Activated CD8-positive, alpha-beta memory T cell treated with anti-CD3 and anti-CD28 coated beads, Interleukin-2, amount 50 U/mL, for 1 hour (primary cell): ENCODE measurements around the gene CLGN.
A peak's percentile ranks its signal among the peaks of the same experiment; 100 is the strongest.

Experiments used
- DNase-seq: peaks from one replicate; pipeline ENCODE4 v3.0.0-alpha.2; 2020; ENCODE audit errors: extremely low read depth

CLGN gene

DNA sequence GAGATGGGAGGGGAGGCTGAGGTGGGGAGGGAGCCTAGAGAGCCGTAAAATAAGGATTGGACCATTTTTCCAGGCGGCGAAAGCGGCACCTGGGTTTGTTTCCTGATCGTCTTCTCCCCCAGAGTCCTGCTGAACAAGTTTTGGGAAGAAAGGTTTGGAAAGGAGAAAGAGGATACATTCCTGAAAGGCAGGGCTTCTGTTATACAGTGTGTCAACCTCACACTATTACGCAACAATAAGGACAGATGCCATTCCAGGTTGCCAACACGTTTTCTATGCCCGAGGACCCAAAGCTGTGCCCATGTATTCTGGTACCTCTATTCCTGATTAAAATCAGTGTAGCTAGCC, 53.3 kb downstream of the CLGN start:
- no peak for DNase-seq

- DNase-seq: peak; percentile 96
Measured at GRCh38 chr4:140373328-140374129, 53.9 kb downstream of the CLGN start, which contains the start of gene SCOC. TSS of gene SCOC (plus strand) at chr4:140373646. CDS start at chr4:140379171, 5,525 bp downstream.

GRCh38 chr4:140372751-140373327, 54.6 kb downstream of the CLGN start:
- DNase-seq: no peak

DNA sequence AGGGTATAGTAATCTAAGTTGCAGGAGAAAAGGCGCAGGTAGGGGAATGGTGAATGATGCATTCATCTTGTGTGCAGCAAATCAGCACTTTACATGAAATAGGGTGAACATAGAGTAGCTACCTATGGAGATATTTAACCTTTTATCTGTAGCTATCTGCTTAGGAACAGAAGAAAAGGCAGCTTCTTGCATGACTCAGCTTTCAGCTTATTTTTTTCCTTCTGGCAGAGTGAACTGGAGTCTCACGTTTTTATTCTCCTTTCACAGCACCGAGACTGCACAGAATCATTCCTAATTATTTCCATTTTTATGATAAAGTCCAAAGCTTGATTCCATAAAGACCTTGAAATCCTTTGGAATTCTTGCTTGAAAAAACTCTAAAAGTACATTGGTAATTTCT, 58.8 kb downstream of the CLGN start:
- DNase-seq: no peak

- no peak for DNase-seq
Measured at GRCh38 chr4:140367738-140368137, 59.7 kb downstream of the CLGN start.

GRCh38 chr4:140363558-140363957, 63.9 kb downstream of the CLGN start:
- DNase-seq: no peak

DNA sequence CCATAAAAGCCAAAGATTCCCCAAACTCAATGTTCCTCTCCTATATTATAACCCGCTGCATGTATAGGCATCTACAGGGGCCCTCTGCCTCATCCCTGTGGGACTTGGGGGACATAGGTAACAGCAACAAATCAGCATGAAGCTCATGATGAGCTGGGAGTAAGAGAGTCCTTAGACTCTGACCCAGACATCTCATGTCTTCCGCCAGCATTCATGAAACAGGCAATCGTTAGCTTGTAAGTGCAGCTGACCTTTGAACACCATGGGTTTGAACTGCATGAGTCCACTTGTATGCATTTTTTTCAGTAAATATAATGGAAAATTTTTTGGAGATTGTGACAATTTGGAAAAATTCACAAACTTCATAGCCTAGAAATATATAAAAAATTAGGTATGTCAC, 64.4 kb downstream of the CLGN start:
- no peak for DNase-seq

GRCh38 chr4:140361099-140361498, 66.3 kb downstream of the CLGN start:
- DNase-seq: no peak

DNA sequence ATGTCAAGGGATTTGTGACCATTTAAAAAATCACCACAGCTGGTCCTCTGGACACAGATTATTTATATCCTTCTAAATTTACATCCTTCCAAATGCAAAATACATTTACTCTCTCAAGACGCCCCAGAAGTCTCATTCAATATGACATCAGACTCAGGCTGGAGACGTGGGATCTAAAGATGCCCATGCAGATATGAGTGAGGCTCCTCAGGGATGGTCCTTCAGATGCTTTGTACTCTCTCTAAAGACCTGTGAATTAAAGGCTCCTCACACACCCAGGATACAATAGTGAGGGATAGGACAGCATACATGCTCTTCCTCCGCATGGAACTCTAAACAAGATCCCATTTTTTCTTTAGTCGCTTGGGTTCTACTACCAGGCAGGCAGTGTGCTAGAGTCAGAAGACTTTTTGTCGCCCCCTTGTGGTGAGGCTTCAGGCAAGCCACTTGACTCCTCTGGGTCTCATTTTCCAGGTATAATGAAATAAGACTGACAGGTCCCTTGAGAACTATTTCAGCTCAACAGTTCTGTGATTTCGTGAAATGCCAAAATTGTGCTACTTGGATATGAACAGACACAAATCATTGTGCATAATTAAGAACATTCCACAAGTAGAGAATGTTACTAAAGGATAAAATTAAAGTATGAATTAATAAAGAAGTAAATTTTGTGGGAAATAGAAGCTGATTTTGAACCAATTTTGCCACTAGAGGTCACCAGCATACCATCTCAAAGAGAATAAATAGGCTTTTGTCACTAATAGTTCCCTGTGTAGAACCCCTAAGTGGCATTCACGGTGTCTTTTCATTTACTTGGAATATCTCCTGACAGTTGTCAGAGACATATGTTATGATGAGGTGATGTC, 67.7 kb downstream of the CLGN start:
- DNase-seq: peak; percentile 60

GRCh38 chr4:140358281-140358680, 69.2 kb downstream of the CLGN start:
- DNase-seq: no peak

DNA sequence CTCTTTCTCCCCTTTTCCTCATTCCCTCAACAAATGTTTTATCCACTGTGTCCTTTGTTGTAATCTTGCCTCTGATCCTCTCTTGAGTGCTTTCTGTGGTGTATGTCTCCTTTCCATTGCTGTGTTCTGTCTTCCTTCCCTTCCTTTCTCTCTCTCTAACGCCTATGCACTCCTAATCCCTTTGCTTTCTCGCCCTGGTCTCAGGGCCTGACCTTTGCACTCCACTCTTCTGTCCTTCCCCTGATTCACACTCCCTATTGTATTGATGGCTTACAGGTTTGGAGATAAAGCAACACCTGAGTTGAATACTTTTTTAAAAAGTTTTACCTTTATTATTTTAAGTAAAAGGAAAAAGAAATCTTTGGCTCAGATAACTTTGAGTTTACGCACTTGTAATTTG, 69.6 kb downstream of the CLGN start:
- no peak for DNase-seq

- no peak for DNase-seq
Measured at GRCh38 chr4:140355288-140355687, 72.2 kb downstream of the CLGN start.

DNA sequence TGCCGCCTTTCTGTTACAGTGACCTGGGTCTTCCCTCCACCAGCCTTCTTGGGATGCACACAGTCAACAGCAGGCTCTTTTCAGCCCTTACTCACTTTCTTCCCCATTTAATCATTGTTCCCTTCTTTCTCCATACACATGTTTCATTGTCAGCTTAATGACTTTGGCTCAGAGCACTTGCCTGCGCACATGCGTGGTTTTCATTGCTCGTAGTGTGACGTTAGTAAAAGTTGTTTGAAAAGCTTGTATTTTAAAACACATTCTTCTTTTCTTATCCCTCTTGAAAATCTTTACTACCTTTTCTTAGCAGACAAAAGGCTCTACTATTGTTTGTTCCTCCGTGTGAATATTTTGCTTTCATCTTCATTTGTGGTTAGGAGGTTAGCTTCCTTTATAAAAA, 73.7 kb downstream of the CLGN start:
- DNase-seq: no peak

GRCh38 chr4:140351093-140352075, 76.1 kb downstream of the CLGN start:
- DNase-seq: no peak

GRCh38 chr4:140349816-140350215, 77.6 kb downstream of the CLGN start:
- no peak for DNase-seq

DNA sequence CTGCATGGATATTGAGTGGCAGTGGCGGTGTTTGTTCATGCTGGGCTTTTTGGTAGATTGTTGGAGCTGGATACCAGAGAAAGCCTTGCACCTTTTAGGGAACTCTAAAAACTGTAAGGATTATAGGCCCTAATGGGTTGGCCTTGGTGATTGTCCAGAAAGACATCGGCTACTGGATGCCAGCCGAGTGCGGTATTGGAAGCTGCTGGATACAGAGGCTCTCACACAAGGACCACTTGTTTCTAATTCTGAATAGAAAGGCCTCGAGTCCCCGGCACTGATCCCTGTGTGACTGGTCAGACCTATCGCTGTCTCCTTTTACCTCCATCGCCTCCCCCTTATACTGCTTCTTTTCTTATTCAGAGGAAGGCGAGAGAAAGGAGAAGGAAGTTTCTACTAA, 81.3 kb downstream of the CLGN start:
- DNase-seq: no peak

- DNase-seq: no peak
Measured at GRCh38 chr4:140344621-140345020, 82.8 kb downstream of the CLGN start.

DNA sequence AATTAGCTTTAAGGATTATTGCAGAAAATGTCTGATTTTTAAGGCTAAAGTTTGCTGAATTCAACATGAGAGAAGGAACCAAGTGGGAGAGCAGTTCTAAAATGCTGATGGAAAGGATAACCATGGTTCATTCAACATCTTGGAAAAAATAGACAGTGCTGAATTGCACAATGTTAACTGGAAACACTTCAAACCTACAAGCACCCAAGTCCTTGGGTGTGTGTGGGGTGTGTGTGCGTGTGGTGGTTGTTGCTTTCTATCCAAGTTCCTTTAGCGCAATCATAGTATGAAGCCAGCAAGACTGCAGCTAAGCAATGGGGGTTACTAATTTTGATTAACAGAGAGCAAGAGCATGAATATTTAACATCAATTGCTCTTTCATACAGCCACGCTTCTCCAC, 83.3 kb downstream of the CLGN start:
- DNase-seq: no peak

DNA sequence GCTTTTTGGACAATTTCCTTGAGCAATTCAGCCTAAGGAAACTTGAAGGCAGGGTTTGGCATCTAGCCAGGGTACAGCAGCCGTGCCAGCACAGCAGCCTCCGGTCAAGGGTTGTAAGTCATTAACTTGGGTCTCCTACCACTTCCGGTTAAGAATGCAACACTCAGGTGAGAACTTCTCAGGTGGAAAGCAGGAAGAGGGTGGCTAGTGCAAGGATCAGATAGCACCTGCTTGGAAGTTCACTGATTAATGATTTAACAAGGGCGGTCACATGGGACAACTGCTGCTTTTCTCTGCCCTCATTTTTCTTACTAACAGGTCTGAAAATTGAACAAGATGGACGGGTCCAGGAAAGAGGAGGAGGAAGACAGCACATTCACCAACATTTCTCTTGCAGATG, 84.1 kb downstream of the CLGN start:
- DNase-seq: no peak

DNA sequence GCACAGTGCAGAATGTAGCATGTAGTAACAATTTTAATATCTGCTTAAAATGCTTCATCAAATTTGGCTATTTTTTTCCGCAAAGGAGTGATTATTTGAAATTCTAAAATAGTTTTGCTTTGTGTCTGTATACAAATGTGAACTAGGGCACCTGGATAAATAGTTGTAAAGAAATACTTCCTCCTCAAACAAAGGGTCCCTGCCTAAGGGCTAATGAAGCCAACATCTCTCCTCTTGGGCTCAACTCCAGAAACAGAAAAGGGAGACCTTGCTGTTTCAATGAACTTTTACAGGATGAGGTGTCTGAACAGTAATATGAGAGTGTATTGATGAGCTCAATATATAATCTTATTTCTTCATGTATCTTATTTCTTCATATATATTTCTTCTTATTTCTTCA, 84.8 kb downstream of the CLGN start:
- no peak for DNase-seq
